Common myeloid progenitor, CD34-positive (primary cell): ENCODE results near the gene KRTAP4-9.
"Not testable (repeated sequence)": the region's sequence is repeated elsewhere in the genome, so short reads cannot be mapped to it uniquely, and the experiment has no call there.

Experiments used
- CTCF ChIA-PET: fragments of 350-600 bp; sonication (Branson Sonifier 250); formaldehyde crosslinking; loops from one replicate; lab custom pipeline; 2021; ENCODE audit warnings: antibody characterized with exemption; lab: Charles Lee
- POLR2A ChIA-PET: fragments of 350-600 bp; sonication (Branson Sonifier 250); formaldehyde crosslinking; loops from one replicate; lab custom pipeline; 2021; ENCODE audit warnings: antibody characterized with exemption; lab: Charles Lee
- DNase-seq, 3 donors: peaks; one replicate each; pipeline versions ENCODE4 v3.0.0 to v3.0.0-alpha.2; 2013
- H3K27ac ChIP-seq, 2 experiments: 1 replicate in 1 of 2; 2 replicates in 1 of 2; pipeline ENCODE4 v1.7.0; 2013; ENCODE audit warnings: inconsistent platforms in 2 of 2, low read length in 2 of 2, mild to moderate bottlenecking in 2 of 2, low read depth in 1 of 2, moderate library complexity in 1 of 2; ENCODE audit not compliant: severe bottlenecking in 2 of 2, insufficient read depth in 1 of 2, poor library complexity in 1 of 2
- H3K27me3 ChIP-seq, 5 experiments: replicated peaks in 2 of 5; 1 replicate in 3 of 5; 2 replicates in 2 of 5; pipeline versions ENCODE4 v1.6.1 to v1.7.0; 2013; ENCODE audit warnings: low read length in 4 of 5, mild to moderate bottlenecking in 2 of 5, moderate library complexity in 2 of 5, inconsistent platforms in 1 of 5; ENCODE audit not compliant: insufficient read depth in 5 of 5, control insufficient read depth in 4 of 5
- H3K36me3 ChIP-seq, 4 experiments: 1 replicate in 2 of 4; 2 replicates in 2 of 4; pipeline versions ENCODE4 v1.6.1 to v1.7.0; 2013; ENCODE audit warnings: low read length in 3 of 4, control low read depth in 1 of 4, mild to moderate bottlenecking in 1 of 4; ENCODE audit not compliant: control insufficient read depth in 4 of 4, insufficient read depth in 4 of 4
- H3K4me1 ChIP-seq, 4 experiments: 1 replicate in 3 of 4; 2 replicates in 1 of 4; pipeline versions ENCODE4 v1.6.1 to v1.7.1; 2013; ENCODE audit warnings: low read length in 3 of 4, mild to moderate bottlenecking in 3 of 4, control low read depth in 1 of 4, inconsistent platforms in 1 of 4, moderate library complexity in 1 of 4; ENCODE audit not compliant: control insufficient read depth in 4 of 4, insufficient read depth in 4 of 4; ENCODE audit errors: control extremely low read depth in 1 of 4
- H3K4me3 ChIP-seq, 7 experiments: 1 replicate in 4 of 7; 2 replicates in 3 of 7; pipeline versions ENCODE4 v1.5.1 to v1.7.0; 2013; ENCODE audit warnings: mild to moderate bottlenecking in 7 of 7, low read length in 6 of 7, moderate library complexity in 6 of 7, inconsistent platforms in 2 of 7, low read depth in 2 of 7, control low read depth in 1 of 7; ENCODE audit not compliant: insufficient read depth in 4 of 7, control insufficient read depth in 1 of 7; ENCODE audit errors: extremely low read depth in 1 of 7
- H3K9me3 ChIP-seq, 5 experiments: 1 replicate in 4 of 5; 2 replicates in 1 of 5; pipeline versions ENCODE4 v1.6.1 to v1.7.1; 2013; ENCODE audit warnings: low read length in 4 of 5, mild to moderate bottlenecking in 2 of 5, inconsistent platforms in 1 of 5, low read depth in 1 of 5, moderate library complexity in 1 of 5; ENCODE audit not compliant: control insufficient read depth in 4 of 5, insufficient read depth in 2 of 5; ENCODE audit errors: control extremely low read depth in 1 of 5
- WGBS: methylation state at CpG from one replicate; pipeline ENCODE4 v1.1.5; 2013; ENCODE audit not compliant: insufficient coverage; 5-methylcytosine and 5-hydroxymethylcytosine counted together

The KRTAP4-9 gene

GRCh38 chr17:41144846-41145245 lies 39.7 kb downstream of the KRTAP4-9 start:
- Histone ChIP-seq H3K9me3 (peaks cover 4 to 31% (median 5%) of the 10 kb centered on the region in 5 experiments), H3K27me3 (no peaks in the 10 kb centered on the region), H3K4me3 (no peak overlapping the region), H3K4me1 (no peaks in the 10 kb centered on the region), H3K36me3 (no peaks in the 10 kb centered on the region), H3K27ac (no peak overlapping the region)
- POLR2A ChIA-PET = no interaction called here
- no peak for DNase-seq
- CTCF ChIA-PET = no interaction called here
- no CpG with 5 or more reads among the region's 1 CpG for WGBS

GRCh38 chr17:41145261-41145660 lies 40.1 kb downstream of the KRTAP4-9 start:
- no peak overlapping the region for H3K4me3 ChIP-seq
- WGBS = no CpG with 5 or more reads among the region's 2 CpGs
- H3K27me3 ChIP-seq = peaks cover 0 to 2% (median 0%) of the 10 kb centered on the region in 5 experiments
- no peaks in the 10 kb centered on the region for H3K36me3 ChIP-seq
- no peak for DNase-seq
- H3K4me1 ChIP-seq = no peaks in the 10 kb centered on the region
- ChIA-PET POLR2A (no interaction called here), CTCF (no interaction called here)
- peaks cover 1 to 26% (median 4%) of the 10 kb centered on the region in 5 experiments for H3K9me3 ChIP-seq
- no peak overlapping the region for H3K27ac ChIP-seq

- CTCF ChIA-PET = no interaction called here
- H3K27me3 ChIP-seq = peaks cover 0 to 3% (median 0%) of the 10 kb centered on the region in 5 experiments
- H3K27ac ChIP-seq = no peak overlapping the region
- peaks cover 0 to 12% (median 4%) of the 10 kb centered on the region in 5 experiments for H3K9me3 ChIP-seq
- H3K36me3 ChIP-seq = no peaks in the 10 kb centered on the region
- POLR2A ChIA-PET = no interaction called here
- H3K4me3 ChIP-seq = no peak overlapping the region
- DNase-seq = no peak
- H3K4me1 ChIP-seq = no peaks in the 10 kb centered on the region
- 100% methylated on average over 2 of the region's 2 CpGs for WGBS
Observed at GRCh38 chr17:41147531-41148204, 42.5 kb downstream of the KRTAP4-9 start.

- 96% methylated on average over 9 of the region's 10 CpGs for WGBS
- H3K36me3 ChIP-seq, H3K27me3 ChIP-seq, DNase-seq, CTCF ChIA-PET, H3K4me1 ChIP-seq, H3K9me3 ChIP-seq, POLR2A ChIA-PET, H3K4me3 ChIP-seq, H3K27ac ChIP-seq: not testable (repeated sequence)
Observed at GRCh38 chr17:41148971-41149651, 43.9 kb downstream of the KRTAP4-9 start.

GRCh38 chr17:41149652-41149985 lies 44.4 kb downstream of the KRTAP4-9 start, which contains the start of gene KRTAP4-5:
Gene KRTAP4-5, minus strand, starts transcription at chr17:41149825. Its CDS starts 58 bp downstream, at chr17:41149767.
- no peak for DNase-seq
- no peak within 1 kb of the TSS for H3K27ac ChIP-seq
- POLR2A ChIA-PET = no interaction called here
- H3K9me3 ChIP-seq = peaks cover 0 to 3% (median 0%) of the 10 kb centered on the region in 5 experiments
- peaks cover 0 to 8% (median 0%) of the 10 kb centered on the region in 4 experiments for H3K4me1 ChIP-seq
- CTCF ChIA-PET = no interaction called here
- H3K27me3 ChIP-seq = peaks cover 0 to 3% (median 0%) of the 10 kb centered on the region in 5 experiments
- no peaks in the 10 kb centered on the region for H3K36me3 ChIP-seq
- H3K4me3 ChIP-seq = no peak within 1 kb of the TSS
- WGBS = 50% methylated on average over 2 of the region's 2 CpGs

- POLR2A ChIA-PET = no interaction called here
- Histone ChIP-seq H3K4me3 (no peak overlapping the region), H3K27ac (no peak overlapping the region), H3K4me1 (peaks cover 0 to 8% (median 0%) of the 10 kb centered on the region in 4 experiments), H3K36me3 (no peaks in the 10 kb centered on the region), H3K9me3 (peaks cover 0 to 3% (median 0%) of the 10 kb centered on the region in 5 experiments), H3K27me3 (peaks cover 0 to 3% (median 0%) of the 10 kb centered on the region in 5 experiments)
- no peak for DNase-seq
- WGBS = 95% methylated on average over 4 of the region's 4 CpGs
- CTCF ChIA-PET = interaction anchor here (0.6 kb wide), 1 partner anchor 9 kb away, joined by 3 read pairs; no protein-coding TSS in a partner anchor
Observed at GRCh38 chr17:41150026-41150425, 44.8 kb downstream of the KRTAP4-9 start.

GRCh38 chr17:41151525-41151924 lies 46.3 kb downstream of the KRTAP4-9 start:
- peaks cover 0 to 3% (median 0%) of the 10 kb centered on the region in 5 experiments for H3K9me3 ChIP-seq
- no peaks in the 10 kb centered on the region for H3K36me3 ChIP-seq
- no peak overlapping the region for H3K4me3 ChIP-seq
- no peak for DNase-seq
- POLR2A ChIA-PET = no interaction called here
- 100% methylated on average over 1 of the region's 2 CpGs for WGBS
- peaks cover 0 to 8% (median 0%) of the 10 kb centered on the region in 4 experiments for H3K4me1 ChIP-seq
- CTCF ChIA-PET = no interaction called here
- H3K27ac ChIP-seq = no peak overlapping the region
- peaks cover 0 to 3% (median 0%) of the 10 kb centered on the region in 5 experiments for H3K27me3 ChIP-seq
